ENCODE data around the gene MIR17HG.

Gene MIR17HG

DNA sequence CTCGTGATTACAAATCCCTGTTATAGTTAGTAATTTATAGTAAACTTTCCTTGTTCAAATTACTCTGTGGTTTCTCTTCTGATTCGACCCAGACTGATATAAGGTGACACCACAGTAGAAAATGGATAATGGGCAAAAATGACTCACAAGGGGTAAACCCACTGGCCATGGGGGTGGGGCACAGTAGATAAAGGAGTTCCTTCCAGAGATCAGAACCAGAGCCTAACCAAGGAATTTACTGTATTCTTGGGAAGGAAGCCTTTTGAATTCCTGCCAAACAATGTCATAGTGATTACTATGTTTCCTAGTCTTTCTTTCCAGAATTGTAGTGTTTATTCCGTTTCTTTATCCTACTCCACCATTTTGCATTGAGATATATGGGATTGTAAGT is 21.9 kb downstream of the MIR17HG start:
- no peak for DNase-seq

DNA sequence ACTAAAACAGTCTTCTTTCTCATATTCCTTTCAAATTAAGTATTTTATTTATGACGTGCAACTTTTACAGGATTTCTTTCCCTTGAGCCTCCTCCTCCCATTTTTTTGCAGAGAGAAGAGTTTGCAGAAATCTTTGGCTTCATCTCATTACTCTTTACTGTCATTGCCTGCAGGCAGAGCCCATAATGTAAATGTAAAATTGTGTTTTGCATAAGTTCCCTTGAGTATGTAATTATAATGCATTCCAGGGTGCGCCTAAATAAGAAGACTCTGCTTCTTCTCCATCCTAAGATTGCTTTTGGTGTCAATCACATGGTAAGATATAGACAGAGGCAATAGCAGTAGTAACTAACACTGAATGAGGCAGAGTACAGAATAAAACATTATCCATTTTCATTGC is 23.0 kb downstream of the MIR17HG start:
- DNase-seq, result no peak

DNA sequence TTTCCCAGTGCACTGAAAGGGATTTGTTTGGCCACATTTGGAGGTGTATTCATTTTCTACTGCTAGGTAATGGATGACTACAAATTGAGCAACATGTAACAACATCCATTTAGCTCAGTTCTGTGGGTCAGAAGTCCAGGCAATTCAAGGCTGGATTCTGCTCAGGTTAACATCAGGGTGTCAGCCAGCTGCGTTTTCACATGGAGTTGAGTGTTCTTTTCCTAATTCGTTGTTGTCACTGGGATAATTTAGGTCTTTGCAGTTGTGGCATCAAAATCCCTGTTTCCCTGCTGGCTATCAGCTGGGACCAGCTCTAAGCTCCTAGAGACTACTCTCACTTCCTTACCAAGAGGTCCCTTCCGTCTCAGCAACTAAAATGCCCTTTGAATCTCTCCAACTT is 25.4 kb downstream of the MIR17HG start:
- DNase-seq, result no peak

DNA sequence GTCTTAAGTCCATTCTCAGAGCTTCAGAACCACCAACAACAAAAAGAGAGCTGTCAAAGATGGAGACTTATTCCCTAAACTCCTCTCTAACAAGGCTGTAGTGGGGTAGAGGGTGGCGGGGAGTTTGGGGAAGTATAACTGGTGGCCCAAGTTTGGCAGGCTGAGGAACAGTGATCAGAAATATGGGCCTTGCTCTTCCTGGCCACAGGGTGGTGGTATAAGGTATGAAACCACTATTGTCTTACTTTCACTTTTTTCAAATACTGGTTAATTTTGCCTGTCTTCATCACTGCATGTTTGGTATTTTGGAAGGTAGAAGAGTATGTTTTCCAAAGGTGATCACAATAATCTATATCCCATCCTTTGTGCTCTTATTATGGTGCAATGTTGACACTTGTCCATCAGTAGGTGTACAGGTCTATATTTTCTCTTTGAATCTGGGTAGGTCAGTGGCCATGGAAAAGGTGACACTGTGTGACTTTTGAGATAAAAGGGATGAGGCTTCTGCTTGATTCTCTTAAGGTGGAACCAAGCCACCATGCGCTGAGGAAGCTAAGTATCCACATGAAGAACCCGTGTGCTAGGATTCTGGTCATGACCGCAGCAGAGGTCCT is 27.7 kb downstream of the MIR17HG start:
- DNase-seq, result peak; percentile 25

DNA sequence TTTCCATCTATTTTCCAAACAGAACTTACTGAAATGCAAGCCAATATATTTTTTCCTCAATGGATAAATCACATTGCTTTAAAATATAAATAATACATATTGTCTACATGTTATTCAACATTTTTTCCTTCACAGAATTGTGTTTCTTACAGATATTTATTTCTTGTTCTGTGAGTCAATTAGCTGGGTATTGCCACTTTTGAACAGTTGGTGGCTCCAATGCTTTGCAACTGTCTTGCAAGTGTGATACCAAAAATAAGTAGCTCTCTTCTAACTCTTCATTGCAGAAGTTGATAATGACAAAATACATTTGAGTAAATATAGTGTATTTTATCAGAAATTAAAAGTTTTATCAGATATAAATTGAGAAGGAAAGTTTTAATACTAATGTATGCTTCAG is 33.9 kb downstream of the MIR17HG start:
- DNase-seq, result peak; percentile 60

DNA sequence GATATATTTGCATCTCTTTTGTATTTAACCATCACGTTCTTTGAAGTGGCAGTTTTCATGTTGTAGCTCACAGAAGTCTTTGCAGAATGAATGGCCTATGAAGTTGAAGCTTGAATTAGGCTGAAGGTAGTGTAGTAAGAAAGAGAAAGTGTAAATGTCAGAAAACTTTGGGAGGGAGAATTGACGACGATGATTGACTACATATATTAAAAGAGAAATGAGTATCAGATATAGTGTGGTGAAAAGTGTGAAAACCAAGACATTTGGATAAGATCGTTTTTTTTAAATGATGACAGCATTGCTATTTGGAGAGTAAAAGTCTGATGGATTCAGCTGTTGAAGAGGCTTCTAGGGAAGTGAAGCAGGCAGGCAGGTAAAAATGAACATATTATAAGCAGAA is 36.3 kb downstream of the MIR17HG start:
- DNase-seq, result no peak

DNA sequence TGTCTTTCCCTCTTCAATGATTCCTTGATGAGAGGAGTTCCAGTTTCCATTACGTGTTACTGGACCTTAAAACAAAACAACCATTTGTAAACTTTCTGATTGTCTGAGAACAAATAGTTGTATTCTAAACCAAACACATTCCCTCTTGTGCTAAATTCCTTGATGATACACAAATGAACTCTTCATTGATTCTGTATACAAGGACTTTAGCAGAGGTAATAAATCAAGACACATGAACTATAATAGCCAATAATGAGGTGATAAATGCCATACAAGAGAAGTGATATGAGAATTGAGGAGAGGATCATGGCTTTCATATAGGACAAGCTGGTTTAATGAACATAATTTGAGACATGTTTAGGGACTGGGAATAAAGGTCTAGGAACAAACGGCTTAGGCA is 37.4 kb downstream of the MIR17HG start:
- no peak for DNase-seq

DNA sequence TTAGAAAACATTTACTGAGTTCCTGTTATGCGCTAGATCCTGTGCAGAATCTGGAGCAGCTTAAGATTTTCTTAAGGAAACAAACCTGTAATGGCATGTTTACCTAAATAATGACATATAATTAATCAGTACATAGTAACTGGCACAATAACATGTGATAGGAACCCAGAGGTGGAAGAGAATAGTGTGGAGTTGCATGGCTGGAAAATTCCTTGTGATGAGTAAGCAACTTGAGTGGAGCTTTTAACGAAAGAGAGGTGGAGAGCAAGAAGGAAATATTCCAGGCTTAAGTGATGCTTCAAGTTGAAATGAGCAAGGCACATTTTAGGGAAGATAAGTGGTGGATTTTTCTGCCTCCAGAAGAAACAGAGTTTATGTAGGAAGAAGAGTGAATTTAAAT is 41.7 kb downstream of the MIR17HG start:
- DNase-seq, result no peak

DNA sequence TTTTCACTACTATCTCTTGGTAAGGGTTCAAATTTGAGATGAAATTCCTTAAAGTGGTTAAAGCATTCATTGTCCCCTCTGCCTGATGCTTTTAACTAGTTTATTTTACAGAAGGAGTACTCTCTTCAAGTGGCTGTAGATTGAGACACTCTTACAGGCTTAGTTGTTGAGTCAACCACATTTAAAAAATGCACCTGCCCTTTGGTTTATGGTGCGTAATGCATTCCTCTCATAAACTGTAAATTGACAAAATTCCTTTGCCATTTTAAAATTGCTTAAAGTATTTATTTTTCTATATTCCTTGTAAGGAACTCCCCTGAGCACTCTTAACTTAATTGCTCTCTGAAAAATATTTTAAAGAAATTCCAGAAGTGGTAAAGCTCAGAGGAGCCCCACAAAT is 50.1 kb downstream of the MIR17HG start:
- DNase-seq, result no peak

DNA sequence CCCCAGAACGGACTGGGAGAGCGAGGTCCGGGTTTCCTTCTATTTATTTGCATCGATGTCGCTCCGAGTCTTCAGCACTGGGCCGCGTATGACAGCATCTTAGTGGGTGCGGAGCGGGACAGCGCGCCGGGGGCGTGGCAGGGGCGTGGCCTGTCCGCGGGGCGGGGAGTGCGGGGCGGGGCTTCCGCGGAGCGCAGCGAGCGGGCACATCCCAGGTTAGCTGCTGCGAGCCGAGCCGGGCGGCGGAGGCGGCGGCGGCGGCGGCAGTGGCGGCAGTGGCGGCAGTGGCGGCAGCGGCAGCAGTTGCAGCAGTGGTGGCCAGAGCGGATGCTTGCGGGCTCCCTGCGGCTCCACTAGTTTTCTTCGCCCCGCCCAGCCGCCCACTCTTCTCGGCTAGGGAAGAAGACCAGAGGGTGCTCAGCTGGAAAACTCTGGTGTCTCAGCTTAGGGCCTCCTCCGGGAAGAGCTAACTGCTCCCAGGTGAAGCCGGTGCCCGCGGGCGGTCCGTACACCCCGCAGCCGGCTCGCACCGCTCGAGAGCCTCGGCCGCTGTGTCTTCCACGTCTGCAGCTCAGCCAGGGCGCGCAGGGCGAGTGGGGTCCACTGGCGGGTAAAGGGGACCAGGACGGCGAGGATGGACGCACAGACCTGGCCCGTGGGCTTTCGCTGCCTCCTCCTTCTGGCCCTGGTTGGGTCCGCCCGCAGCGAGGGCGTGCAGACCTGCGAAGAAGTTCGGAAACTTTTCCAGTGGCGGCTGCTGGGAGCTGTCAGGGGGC is 51.1 kb downstream of the MIR17HG start, which contains the start of gene GPC5:
TSS of gene GPC5 (plus strand) at position 209 of the 776 bp plus-strand sequence.
- DNase-seq, result peak; percentile 86

DNA sequence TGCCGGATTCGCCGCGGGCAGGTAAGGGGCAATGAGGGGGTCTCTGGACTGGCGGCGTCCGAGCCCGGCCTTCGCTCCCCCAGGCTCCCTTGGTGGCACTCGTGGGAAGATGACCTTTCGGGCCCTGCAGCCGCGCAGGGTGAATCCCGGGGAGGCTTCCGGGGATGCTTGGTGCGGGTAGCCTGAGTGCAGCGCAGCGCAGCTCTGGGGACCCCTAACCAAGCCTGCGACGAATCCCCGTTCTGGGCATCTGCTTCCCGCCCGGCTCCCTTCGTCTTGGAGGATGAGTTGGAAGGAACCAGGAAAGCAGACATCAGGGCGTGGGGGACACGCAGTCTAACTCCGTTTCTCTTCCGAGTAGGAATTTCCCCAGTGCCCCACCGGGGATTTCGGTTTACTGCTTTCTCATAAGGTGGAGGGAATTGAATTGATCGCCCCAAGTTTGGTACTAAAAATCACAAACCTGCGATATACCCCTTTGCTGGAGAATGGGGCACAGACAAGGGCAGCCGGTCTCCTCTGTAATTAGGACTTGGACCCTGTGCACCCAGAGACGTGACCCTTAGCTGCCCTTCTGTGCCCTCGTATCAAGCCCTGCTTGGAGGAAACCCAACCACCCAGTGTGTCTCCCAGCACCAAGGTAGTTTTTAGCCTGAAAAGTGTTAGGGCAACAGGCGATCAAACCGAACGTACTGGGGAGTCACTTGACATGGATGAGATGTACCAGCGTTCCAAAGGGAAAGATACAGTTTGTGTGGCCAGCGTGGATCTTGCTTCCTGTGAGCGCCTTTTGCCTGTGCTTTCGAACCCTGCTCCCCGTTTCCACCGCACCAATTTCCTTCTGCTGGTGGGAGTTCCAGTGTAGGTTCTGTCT is 51.9 kb downstream of the MIR17HG start:
- DNase-seq, result no peak

DNA sequence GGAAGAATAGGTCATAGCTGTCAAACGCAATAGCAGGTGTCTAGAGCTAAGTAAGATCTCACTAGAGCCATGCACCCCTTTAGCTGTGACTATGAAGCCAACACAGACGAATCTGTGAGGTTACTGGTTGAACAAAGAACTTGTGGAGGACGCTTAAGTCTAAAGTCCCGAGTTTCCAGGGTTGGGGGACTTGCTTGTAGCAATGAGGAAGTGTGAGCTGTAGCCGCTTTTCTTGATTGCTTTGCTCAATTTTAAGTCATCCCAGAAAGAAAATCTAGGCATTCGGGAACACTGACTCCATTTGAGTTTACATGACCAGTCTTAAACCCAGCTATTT is 52.5 kb downstream of the MIR17HG start:
- DNase-seq, result no peak

DNA sequence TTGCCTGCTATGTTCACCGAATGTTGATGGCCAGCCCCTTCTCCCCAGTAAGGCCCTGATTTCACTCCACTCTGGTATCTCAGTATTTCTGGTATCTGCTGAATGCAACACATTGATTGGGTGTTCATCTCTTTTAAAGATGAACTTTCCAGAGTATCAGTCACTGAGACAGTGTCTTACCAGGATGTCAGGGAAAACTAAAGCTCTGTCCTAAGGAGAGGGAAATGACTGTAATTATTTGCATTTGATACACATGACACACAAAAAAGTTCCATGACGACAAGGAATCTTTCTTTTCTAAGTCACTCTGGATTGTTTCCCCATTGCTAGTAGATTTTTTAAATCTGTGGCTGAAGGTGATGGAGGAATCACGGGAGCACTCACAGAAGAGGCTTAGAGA is 53.2 kb downstream of the MIR17HG start:
- DNase-seq, result no peak

DNA sequence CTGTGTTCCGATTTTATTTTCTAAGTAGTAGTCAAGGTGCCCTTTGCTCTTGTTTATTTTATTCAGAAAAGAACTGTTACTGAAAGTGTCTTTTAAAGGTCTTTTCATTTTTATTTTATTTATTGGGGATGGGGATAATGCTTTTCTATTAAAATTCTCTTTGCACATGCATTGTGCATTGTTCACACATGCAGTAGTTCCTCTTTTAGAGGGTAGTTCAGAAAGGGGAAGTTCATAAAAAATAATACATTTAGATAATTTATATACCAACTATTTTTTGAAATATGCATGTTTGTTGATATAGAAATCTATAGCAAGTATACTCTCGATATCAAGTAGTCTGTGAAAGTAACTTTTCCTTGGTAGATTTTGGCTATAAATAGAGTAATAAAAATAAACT is 54.4 kb downstream of the MIR17HG start:
- DNase-seq, result no peak
